SK-N-SH treated with all-trans-retinoic acid at 6 μM for 48 hours (cell line): ENCODE measurements around the gene SPTLC1.
"Not testable (repeated sequence)": the region's sequence is repeated elsewhere in the genome, so short reads cannot be mapped to it uniquely, and the experiment has no call there.

Source experiments
- BACH2 ChIP-seq: fragments of 250-450 bp; sonication (Bioruptor Pico); IDR thresholded peaks from 2 replicates; pipeline ENCODE4 v1.9.0; 2021; ENCODE audit warnings: mild to moderate bottlenecking, borderline replicate concordance
- RARB ChIP-seq: fragments of 250-450 bp; sonication (Bioruptor Pico); IDR thresholded peaks from 2 replicates; pipeline ENCODE4 v1.8.0; 2021; ENCODE audit warnings: mild to moderate bottlenecking, moderate library complexity
- SNAI2 ChIP-seq: fragments of 250-450 bp; sonication (Bioruptor Pico); IDR thresholded peaks from 2 replicates; pipeline ENCODE4 v1.5.0; 2020; ENCODE audit warnings: mild to moderate bottlenecking, moderate library complexity
- ZFP30 ChIP-seq: fragments of 450-650 bp; formaldehyde crosslinking; IDR thresholded peaks from 2 replicates; pipeline ENCODE4 v1.5.0; 2022; ENCODE audit warnings: mild to moderate bottlenecking, moderate library complexity
- ZNF565 ChIP-seq: fragments of 450-650 bp; formaldehyde crosslinking; conservative IDR thresholded peaks from 2 replicates; pipeline ENCODE4 v1.5.0; 2020; ENCODE audit warnings: low read depth, mild to moderate bottlenecking, moderate library complexity
- ZNF8 ChIP-seq: fragments of 450-650 bp; formaldehyde crosslinking; IDR thresholded peaks from 2 replicates; pipeline ENCODE4 v1.5.0; 2020; ENCODE audit warnings: mild to moderate bottlenecking, moderate library complexity
- TF ChIP-seq, protein P1 (sequence below): fragments of 250-450 bp; sonication (Bioruptor Pico); IDR thresholded peaks from 2 replicates; pipeline ENCODE4 v1.8.0; 2020; ENCODE audit warnings: mild to moderate bottlenecking, moderate library complexity, borderline replicate concordance

DNA sequence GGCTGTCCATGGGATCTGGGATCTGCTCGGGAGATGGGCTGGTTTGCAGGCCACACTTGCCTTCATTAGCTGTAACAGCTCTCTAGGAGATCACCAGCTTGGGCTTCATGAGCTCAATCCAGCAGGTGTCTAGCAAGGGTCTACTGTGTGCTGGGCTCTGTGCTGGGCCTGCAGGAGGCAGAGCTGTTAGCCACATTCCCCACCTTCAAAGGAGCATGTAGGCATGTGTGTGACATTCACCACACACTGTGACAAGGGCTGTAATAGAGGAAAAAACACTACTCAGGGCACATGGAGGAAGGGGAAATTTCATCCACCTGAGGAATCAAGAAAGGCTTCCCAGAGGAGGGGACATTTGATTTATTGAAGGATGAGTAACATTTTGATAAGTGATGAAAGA is 17.7 kb upstream of the SPTLC1 start:
- not testable (repeated sequence) for TF ChIP-seq BACH2 (CRISPR knock-in tag); ZNF8; ZFP30 (CRISPR knock-in tag); SNAI2 (CRISPR knock-in tag); ZNF565 (CRISPR knock-in tag); RARB (CRISPR knock-in tag)
- TF ChIP-seq, protein P1, sequence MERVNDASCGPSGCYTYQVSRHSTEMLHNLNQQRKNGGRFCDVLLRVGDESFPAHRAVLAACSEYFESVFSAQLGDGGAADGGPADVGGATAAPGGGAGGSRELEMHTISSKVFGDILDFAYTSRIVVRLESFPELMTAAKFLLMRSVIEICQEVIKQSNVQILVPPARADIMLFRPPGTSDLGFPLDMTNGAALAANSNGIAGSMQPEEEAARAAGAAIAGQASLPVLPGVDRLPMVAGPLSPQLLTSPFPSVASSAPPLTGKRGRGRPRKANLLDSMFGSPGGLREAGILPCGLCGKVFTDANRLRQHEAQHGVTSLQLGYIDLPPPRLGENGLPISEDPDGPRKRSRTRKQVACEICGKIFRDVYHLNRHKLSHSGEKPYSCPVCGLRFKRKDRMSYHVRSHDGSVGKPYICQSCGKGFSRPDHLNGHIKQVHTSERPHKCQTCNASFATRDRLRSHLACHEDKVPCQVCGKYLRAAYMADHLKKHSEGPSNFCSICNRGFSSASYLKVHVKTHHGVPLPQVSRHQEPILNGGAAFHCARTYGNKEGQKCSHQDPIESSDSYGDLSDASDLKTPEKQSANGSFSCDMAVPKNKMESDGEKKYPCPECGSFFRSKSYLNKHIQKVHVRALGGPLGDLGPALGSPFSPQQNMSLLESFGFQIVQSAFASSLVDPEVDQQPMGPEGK (CRISPR knock-in tag), result not testable (repeated sequence)
